ENCODE measurements around the gene ZMYND8.

GRCh38 chr20:47225458-47225857, 131.0 kb downstream of the ZMYND8 start:
- TF ChIP-seq CTCF (conservative IDR thresholded peaks at IDR 0.05) (no peak), ZFX (IDR thresholded peaks at IDR 0.05) (no peak)
